Measurements from ENCODE around the gene FGFBP2.

DNA sequence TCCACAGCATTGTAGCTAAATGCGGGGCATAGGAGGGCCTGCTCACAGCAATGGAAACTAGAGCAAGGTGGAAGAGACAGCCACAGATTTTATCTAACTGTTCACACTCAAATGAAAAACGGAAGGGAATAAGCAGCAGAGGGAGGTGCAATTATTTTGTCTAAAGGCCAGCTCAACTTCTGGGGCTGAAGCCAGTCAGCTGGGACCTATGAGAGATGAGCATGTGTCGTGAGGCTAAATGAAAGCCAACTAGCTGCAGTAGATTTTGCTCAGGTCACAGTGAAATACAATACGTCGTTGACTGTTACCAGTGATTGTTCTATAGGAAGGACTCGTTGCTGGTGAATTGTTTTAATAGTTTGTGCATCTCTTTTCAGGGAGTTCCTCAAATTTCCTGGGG lies 26.4 kb upstream of the FGFBP2 start:
- TF ChIP-seq, protein P1, sequence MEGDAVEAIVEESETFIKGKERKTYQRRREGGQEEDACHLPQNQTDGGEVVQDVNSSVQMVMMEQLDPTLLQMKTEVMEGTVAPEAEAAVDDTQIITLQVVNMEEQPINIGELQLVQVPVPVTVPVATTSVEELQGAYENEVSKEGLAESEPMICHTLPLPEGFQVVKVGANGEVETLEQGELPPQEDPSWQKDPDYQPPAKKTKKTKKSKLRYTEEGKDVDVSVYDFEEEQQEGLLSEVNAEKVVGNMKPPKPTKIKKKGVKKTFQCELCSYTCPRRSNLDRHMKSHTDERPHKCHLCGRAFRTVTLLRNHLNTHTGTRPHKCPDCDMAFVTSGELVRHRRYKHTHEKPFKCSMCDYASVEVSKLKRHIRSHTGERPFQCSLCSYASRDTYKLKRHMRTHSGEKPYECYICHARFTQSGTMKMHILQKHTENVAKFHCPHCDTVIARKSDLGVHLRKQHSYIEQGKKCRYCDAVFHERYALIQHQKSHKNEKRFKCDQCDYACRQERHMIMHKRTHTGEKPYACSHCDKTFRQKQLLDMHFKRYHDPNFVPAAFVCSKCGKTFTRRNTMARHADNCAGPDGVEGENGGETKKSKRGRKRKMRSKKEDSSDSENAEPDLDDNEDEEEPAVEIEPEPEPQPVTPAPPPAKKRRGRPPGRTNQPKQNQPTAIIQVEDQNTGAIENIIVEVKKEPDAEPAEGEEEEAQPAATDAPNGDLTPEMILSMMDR (conservative IDR thresholded peaks at IDR 0.05; ENCODE audit: low read length) = no peak
- TF ChIP-seq EZH2phosphoT487 (IDR thresholded peaks at IDR 0.05; ENCODE audit: borderline replicate concordance) = no peak

All from Loucy (cell line).